GM19397 (cell line): ENCODE results near the gene AGPAT4.

Source experiments
- ATAC-seq: cut with Tn5 transposase; IDR thresholded peaks from one replicate; pipeline ENCODE4 v1.9.1; 2021; ENCODE audit warnings: mild to moderate bottlenecking, moderate library complexity; ENCODE audit not compliant: unreplicated experiment

The AGPAT4 gene

DNA sequence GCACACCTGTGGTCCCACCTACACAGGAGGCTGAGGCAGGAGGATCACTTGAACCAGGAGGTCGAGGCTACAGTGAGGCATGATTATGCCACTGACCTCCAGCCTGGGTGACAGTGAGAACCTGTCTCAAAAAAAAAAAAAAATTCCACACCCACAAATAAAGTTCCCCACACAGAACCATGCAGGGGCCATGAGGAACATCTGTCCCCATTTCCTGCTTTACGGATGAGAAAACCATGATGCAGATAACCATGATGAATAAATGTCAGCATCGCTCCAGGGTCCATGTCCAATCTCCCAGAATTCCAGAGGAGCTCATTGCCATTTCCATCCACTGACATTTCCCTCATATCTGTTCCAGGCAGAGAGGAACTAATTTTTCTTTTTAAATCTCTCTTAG lies 16.9 kb upstream of the AGPAT4 start:
- ATAC-seq = no peak

DNA sequence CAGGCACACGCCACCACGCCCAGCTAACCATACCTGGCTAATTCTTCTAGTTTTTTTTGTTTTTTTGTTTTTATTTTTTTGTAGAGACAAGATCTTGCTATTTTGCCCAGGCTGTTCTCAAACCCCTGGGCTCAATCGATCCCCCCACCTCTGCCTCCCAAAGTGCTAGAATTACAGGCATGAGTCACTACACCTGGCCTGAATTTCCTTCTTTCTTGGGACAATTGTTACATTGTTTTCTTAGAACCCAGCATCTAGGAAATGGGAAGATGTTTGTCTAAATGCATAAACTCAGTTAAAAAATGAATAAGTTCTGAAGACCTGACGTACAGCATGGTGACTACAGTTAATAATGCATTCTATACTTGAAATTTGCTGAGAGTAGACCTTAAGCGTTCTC lies 10.8 kb upstream of the AGPAT4 start:
- no peak for ATAC-seq

DNA sequence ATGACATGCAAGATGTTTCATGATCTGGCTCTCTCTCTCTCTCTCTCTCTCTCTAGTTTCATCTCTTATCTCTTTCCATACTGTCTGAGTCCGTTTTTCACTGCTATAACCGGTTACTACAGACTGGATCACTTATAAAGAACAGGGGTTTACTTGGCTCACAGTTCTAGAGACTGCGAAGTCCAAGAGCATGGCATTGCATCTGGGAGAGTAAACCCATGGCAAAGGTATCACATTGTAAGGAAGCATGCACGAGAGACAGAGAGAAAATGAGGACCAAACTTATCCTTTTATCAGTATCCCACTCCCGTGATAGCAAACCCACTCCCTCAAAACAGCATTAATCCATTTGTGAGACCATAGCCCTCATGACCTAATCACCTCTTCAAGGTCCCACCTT lies 7.2 kb upstream of the AGPAT4 start:
- ATAC-seq = no peak

GRCh38 chr6:161279677-161280415 lies 6.0 kb upstream of the AGPAT4 start:
- ATAC-seq = no peak

GRCh38 chr6:161276605-161277155 lies 2.8 kb upstream of the AGPAT4 start:
- ATAC-seq = no peak

DNA sequence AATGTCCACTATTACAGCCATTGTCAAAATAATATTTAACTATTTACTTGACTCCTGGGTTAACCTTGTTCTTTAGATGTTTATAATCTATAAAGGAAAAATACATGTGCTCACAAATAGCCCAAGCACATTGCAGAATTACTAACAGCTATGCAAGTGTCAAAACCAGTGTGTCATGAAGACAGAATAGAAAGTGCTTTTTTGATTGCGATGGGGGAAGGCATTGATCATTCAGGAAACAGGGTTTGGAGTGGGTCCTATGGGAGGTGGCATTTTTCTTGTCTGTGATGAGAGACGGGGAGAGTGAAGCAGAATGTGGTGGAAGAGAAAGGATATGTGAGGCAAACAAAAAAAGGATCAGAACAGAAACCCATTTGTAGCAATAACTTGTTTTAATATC lies 1.0 kb upstream of the AGPAT4 start:
- no peak for ATAC-seq

- no peak for ATAC-seq
Measured at GRCh38 chr6:161274488-161274858, 612 bp upstream of the AGPAT4 start.

DNA sequence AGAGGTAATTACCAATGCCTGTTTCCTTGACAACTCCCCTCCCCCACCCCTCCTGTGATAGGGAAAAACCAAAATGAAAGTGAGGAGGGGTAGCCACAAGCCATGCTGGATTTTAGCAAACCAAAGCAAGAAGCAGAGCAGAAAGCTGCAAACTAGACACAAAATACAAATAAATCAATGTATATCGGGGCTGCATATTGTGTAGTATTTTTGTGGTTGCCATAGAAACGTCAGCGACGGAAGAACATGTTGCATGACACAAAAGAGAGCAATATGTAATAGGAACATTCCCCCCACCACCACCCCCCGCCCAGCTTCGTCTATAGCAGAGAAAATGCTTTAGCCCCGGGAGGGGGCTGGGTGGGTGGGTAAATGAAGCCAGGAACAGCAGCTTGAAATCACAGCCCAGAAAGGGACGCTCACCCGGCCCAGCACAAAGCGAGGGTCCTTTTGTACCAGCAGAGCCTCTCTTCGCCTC lies 548 bp downstream of the AGPAT4 start:
- peak; percentile 16 for ATAC-seq

GRCh38 chr6:161272635-161273273 lies 1.1 kb downstream of the AGPAT4 start:
- no peak for ATAC-seq

DNA sequence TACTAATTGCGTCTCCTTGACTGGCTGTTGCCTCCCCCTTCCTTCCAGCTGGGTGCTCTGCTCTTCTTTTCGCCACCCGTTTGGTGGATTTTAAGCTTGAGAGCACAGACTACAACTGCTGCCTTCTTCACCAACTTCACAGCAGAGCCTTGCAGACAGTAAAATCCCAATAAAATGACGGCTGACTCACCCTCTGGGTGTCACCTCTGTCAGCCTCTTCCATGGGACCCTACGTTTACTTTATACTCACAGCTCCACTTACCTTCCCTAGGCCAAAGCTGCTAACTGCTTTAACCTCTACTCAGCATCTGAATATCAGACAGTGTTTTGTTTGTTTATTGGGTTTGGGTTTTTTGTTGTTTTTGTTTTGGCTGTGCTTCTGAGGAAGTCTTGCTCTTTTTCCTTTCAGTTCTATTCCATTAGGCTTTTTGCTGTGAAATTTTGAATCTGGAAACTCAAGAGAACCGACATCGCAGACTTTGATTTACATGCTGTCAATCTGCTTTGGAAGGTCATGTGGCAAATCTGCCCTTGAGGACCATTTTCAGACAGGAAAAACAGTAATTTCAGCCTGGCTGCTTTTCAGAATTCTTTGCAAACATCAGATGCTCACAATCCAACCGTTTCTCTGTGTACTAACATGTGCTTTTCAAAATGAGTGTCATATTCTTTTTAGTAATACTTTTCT lies 2.4 kb downstream of the AGPAT4 start:
- ATAC-seq = no peak

DNA sequence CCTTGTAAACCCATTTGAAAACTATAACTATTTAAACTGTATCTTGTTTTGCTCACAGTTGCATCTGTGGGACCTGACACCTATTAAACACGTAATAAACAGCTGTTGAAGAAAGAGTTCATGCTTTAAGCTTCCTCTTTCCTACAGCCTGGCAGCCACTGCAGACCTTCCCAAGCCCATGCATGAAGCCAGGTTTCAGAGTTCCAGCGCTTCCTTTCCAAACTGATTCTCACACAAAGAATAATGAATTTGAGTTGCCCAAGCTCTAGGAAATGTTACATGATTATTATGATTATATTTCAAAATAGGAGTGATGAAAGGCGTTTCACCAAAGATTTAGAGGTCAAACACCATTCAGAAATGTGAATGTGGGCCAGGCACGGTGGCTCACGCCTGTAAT lies 3.7 kb downstream of the AGPAT4 start:
- no peak for ATAC-seq

DNA sequence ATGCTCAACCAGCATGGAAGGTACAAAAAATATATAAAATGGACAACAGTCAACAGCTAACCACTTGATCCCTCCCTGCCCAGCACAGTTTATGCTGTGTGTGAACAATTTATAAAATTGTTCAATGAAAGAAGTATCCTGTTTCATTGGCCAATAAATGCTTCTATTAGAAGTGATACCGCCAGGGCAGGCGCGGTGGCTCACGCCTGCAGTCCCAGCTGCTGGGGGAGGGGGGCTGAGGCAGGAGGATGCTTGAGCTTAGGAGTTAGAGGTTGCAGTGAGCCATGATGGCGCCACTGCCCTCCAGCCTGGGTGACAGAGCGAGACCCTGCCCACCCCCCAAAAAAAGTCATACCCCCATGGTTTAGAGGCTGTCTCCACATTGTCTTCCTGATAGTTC lies 4.6 kb downstream of the AGPAT4 start:
- ATAC-seq = no peak

DNA sequence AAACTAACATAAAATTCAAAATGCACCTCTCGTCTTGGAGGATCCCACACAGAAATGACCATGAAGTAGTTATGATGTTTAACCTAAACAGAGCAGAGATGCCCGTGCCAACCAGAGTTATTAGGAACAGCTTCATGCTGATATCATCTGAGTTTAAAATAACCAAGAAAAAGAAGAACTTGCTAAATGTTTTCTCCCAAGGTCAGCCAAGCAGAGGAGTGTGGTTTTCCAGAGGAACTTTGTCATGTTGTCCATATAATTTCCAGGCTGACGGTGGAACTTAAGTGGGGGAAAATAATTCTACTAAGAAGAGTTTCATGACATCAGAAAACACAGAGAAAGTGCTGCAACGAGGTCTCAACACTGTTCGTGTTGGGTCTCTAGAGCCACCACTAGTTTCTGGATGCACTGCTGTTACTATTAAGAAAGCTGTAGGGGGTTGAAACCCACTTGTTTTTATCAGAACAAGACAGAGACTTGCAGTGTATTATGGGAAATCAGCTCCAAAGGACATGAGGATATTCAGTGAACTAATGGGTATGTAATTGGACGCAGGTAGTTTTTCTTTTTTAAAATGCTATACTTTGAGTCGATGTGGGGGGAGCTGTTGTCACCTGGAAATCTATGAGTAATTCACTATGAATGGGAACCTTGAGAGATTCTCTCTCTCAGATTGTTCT lies 5.2 kb downstream of the AGPAT4 start:
- ATAC-seq = no peak

- no peak for ATAC-seq
Measured at GRCh38 chr6:161266513-161267230, 7.2 kb downstream of the AGPAT4 start.

DNA sequence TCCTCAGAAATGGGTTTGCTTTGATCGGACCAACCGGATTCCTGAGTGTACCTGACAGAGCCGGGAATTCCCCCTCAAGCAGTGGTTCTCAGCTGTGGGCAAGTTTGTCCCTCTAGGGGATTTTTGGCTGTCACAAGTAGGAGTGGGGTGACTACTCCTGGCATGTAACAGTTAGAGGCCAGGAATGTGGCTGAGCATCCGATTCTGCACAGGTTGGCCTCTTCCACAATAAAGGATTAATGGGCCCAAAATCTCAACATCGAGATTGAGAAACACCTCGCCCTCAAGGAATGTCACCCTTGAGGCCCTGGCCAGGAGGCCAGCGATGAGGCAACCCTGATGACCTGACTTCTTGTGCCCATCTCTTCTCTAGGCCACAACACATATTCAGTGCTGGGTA lies 7.9 kb downstream of the AGPAT4 start:
- ATAC-seq = no peak

GRCh38 chr6:161265554-161265953 lies 8.3 kb downstream of the AGPAT4 start:
- no peak for ATAC-seq

DNA sequence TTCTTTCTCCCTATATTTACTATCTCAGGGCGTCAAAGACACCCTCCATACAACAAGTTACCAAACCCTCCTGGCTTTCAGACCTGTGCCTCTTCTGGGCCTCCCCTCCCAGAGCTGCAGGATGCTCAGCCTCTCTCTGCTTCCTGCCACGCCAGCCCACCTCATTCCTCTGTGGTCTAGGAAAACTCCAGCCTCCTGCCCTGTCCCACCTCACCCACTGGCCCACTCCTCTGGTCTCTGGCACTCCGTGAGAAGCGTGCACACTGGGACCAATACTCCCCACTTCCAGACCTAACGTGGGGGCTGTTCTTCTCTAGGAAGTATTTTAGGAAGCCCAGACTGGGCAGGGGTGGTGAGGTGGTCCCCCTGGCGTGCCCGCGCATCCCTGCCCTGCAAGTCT lies 9.7 kb downstream of the AGPAT4 start:
- ATAC-seq = no peak

GRCh38 chr6:161261816-161262215 lies 12.0 kb downstream of the AGPAT4 start:
- ATAC-seq = no peak

GRCh38 chr6:161261325-161261724 lies 12.5 kb downstream of the AGPAT4 start:
- ATAC-seq = no peak

DNA sequence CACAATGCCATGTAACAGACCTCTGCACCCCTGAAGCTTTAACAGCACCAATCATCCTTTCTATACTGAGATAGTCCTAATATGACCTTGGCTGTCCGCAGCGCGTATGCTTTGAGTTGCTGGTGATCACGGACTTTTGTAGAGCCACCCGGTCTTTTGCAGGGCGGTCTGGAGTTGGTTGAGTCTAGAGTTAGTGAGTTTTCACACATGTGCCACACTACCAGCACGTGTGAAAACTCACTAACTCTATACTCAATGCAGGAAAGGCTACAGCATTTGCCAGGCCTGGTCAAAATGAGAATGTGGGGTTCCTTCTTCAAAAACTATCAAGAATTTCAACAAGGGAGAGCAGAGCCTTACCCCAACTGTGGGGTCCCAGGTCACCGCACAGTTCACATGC lies 14.6 kb downstream of the AGPAT4 start:
- ATAC-seq = no peak
